Activated CD8-positive, alpha-beta T cell treated with anti-CD3 and anti-CD28 coated beads for 36 hours (primary cell): Measurements from ENCODE around the gene SIRT7. TPM values are rescaled to one million over a fixed set of nuclear protein-coding genes. Genes with fewer than 3 reads are reported as not detected.

Experiments
- ATAC-seq: fragments of 200-7000 bp; cut with Tn5 transposase; one replicate; pipeline ENCODE4 v1.10.0; 2021; ENCODE audit warnings: mild to moderate bottlenecking, moderate library complexity
- CTCF ChIA-PET: fragments of 350-600 bp; sonication (Branson Sonifier 250); formaldehyde crosslinking; loops from one replicate; lab custom pipeline; 2021; ENCODE audit warnings: antibody characterized with exemption; lab: Charles Lee
- POLR2A ChIA-PET: fragments of 350-600 bp; sonication (Branson Sonifier 250); formaldehyde crosslinking; loops from one replicate; lab custom pipeline; 2021; ENCODE audit warnings: antibody characterized with exemption; lab: Charles Lee
- DNase-seq: peaks from one replicate; pipeline ENCODE4 v3.0.0-alpha.2; 2020
- H3K27ac Mint-ChIP-seq: one replicate; pipeline ENCODE4 v1.8.0; 2021; ENCODE audit warnings: mild to moderate bottlenecking, mixed read lengths
- H3K27me3 Mint-ChIP-seq: one replicate; pipeline ENCODE4 v1.8.0; 2021; ENCODE audit warnings: mixed read lengths
- H3K36me3 Mint-ChIP-seq: one replicate; pipeline ENCODE4 v1.8.0; 2021; ENCODE audit warnings: low read depth, mixed read lengths
- H3K4me1 Mint-ChIP-seq: one replicate; pipeline ENCODE4 v1.8.0; 2021; ENCODE audit warnings: low read depth, mixed read lengths
- H3K4me3 Mint-ChIP-seq: one replicate; pipeline ENCODE4 v1.8.0; 2021; ENCODE audit warnings: mild to moderate bottlenecking, moderate library complexity, mixed read lengths
- H3K9me3 Mint-ChIP-seq: one replicate; pipeline ENCODE4 v1.8.0; 2021; ENCODE audit warnings: mixed read lengths
- intact Hi-C: fragments of 100-400 bp; cut with micrococcal nuclease; formaldehyde crosslinking; loops from one replicate; pipeline ENCODE4 v1.10.0; 2022
- total RNA-seq, 2 experiments: library from RNA; stranded (reverse); gene quantifications; one replicate each; pipeline ENCODE4 v1.2.3, GENCODE V29; 2021
- TF ChIP-seq, protein P1 (sequence below): fragments of 200-600 bp; IDR thresholded peaks from one replicate; pipeline ENCODE4 v1.8.0; 2022; ENCODE audit warnings: antibody characterized with exemption, mild to moderate bottlenecking

SIRT7 gene
- total RNA-seq, 2 experiments from 2014 or later: 28.1 to 32.0 TPM

DNA sequence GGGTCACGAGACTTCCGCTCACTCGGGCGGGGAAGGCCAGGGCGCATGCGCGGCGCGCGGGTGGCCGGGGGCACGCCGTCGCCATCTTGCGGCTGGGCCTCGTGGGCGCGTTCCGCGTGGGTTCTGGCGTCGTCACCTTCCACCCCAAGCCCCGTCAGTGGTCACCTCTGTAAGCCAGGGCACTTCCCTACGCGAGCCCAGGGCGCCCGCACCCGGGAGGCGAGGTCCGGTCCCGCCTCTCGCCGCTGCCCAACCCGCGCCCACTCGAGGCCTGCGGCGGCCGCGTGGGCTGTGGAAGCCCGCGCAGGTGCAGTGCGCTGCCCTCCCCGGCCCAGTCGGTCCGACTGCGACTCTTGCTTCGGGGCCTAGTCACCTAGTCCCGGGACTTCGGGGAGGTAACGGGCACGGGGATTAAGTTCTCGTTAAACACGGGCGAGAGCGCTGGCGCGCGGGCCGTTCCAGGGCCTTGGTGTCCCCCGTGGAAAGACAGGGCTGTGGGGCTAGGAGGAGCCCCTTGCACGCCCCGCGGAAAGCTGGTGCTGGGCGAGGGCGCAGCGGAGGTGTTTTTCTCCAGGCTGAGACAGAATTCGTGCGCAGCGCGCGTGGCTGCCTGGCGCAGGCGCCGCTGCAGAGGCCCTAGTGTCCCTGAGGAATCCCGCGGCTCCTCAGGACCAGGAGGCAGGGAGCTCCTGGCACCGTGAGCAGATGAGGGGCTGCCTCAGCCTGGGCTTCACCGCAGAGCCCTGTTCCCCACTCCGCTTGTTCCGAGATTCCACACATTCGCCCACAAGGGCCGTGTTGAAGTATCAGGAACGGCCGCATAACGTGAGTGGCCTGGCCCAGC, 46.4 kb downstream of the SIRT7 start:
- ATAC-seq (no peak), DNase-seq (peak; percentile 96)
- no peaks in the 10 kb centered on the region for H3K27me3 Mint-ChIP-seq
- H3K4me1 Mint-ChIP-seq: peaks cover 36% of the 10 kb centered on the region
- peak overlapping the region; percentile 84 for H3K4me3 Mint-ChIP-seq
- TF ChIP-seq, protein P1, sequence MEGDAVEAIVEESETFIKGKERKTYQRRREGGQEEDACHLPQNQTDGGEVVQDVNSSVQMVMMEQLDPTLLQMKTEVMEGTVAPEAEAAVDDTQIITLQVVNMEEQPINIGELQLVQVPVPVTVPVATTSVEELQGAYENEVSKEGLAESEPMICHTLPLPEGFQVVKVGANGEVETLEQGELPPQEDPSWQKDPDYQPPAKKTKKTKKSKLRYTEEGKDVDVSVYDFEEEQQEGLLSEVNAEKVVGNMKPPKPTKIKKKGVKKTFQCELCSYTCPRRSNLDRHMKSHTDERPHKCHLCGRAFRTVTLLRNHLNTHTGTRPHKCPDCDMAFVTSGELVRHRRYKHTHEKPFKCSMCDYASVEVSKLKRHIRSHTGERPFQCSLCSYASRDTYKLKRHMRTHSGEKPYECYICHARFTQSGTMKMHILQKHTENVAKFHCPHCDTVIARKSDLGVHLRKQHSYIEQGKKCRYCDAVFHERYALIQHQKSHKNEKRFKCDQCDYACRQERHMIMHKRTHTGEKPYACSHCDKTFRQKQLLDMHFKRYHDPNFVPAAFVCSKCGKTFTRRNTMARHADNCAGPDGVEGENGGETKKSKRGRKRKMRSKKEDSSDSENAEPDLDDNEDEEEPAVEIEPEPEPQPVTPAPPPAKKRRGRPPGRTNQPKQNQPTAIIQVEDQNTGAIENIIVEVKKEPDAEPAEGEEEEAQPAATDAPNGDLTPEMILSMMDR: no peak
- H3K9me3 Mint-ChIP-seq: no peaks in the 10 kb centered on the region
- ChIA-PET CTCF (interaction anchor here (1.0 to 1.4 kb wide), 2 partner anchors 46 to 133 kb away, joined by 3 to 4 read pairs; no protein-coding TSS in a partner anchor), POLR2A (interaction anchor here (0.6 to 7.3 kb wide), 25 partner anchors 9 to 206 kb away, joined by 3 to 73 read pairs (median 5); partner anchors contain the start of genes ALYREF, ANAPC11, DUS1L and MAFG)
- peak overlapping the region; percentile 94 for H3K27ac Mint-ChIP-seq
- H3K36me3 Mint-ChIP-seq: peaks cover 26% of the 10 kb centered on the region
- intact Hi-C loops: no loop called here

DNA sequence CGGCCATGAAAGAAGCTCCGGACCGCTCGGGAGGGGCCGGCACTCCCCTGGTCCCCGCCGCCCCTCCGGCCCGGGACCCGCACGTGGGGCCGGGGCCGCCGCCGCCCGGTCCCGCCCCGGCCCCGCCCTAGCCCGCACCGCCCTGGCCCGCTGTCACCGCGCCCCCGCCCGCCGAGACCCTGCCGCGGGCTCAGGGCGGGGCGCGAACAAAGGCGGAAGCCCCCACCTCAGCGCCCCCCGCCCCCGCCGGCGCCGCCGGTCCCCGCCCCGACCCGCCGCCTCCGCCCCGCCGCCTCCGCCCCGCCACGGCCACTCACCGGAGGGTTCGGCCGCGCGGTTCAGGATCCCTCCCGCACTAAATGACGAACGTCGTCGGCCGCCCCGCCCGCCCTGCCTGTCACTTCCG, 47.0 kb downstream of the SIRT7 start, which contains the start of gene ARHGDIA:
Gene ARHGDIA (minus strand): TSS at position 357 of the 406 bp plus-strand sequence. CDS start 1,407 bp downstream, outside the sequence.
- DNase-seq (no peak), ATAC-seq (peak; percentile 50)
- Mint-ChIP-seq H3K4me1 (peaks cover 39% of the 10 kb centered on the region), H3K4me3 (peak within 1 kb of the TSS; percentile 88), H3K9me3 (no peaks in the 10 kb centered on the region), H3K27me3 (no peaks in the 10 kb centered on the region), H3K36me3 (peaks cover 27% of the 10 kb centered on the region), H3K27ac (peak within 1 kb of the TSS; percentile 94)
- TF ChIP-seq, protein P1: no peak
- POLR2A ChIA-PET: interaction anchor here (0.6 to 7.3 kb wide), 16 partner anchors 11 to 206 kb away, joined by 3 to 73 read pairs (median 5); partner anchors contain the start of genes ALYREF, ANAPC11, DCXR and DUS1L
- CTCF ChIA-PET: interaction anchor here (1.0 to 2.2 kb wide), 4 partner anchors 9 to 167 kb away, joined by 3 to 10 read pairs (median 4); no protein-coding TSS in a partner anchor
- intact Hi-C loops: no loop called here

DNA sequence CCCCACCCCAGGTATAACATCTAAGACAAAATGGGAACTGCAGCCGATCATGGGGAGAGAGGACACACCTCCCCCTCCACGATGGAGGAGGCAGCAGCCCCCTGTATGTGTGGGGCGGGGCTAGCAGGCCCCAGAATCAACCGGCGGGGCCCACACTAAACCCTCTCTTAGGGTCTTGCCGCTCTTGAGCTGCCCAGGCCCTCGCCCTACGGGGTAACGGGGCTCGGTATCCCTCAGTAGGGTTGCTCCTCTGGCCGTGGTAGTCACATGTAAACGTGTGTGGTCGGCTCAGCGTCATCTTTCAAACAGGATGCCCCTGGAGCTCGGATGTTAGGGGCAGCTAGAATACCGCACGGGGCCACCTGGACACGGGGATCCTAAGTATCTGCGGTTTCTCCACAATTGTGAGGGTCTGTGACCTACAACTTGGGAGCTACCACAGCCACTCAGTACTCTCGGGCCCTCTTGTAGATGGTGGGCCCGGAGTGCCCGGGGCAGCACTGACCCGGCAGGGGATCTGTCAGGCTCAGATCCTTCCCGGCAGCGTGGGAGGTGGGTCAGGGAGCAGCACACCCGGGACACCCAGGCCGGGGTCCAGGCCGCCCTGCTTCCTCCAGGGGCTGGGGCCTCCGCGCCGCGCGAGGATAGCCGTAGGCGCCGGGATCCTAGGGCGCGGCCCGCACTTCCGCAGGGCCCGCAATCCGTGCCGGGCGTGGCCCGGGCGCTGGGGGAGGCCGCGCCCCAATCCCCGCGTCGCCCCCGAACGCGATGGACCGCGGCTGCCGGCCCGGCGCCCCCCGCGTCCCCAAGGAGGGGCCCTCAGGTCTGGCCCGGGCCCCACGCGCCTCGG, 47.6 kb downstream of the SIRT7 start:
- ChIA-PET CTCF (interaction anchor here (0.8 to 2.2 kb wide), 15 partner anchors 9 to 235 kb away, joined by 3 to 13 read pairs (median 4); partner anchors contain the start of genes CENPX, LRRC45 and PPP1R27), POLR2A (interaction anchor here (0.6 to 7.3 kb wide), 24 partner anchors 10 to 336 kb away, joined by 3 to 73 read pairs (median 5); partner anchors contain the start of genes ALYREF, ANAPC11, CCDC137 and DCXR)
- peaks cover 41% of the 10 kb centered on the region for H3K4me1 Mint-ChIP-seq
- H3K27me3 Mint-ChIP-seq: no peaks in the 10 kb centered on the region
- H3K4me3 Mint-ChIP-seq: peak overlapping the region; percentile 88
- intact Hi-C loops: no loop called here
- H3K36me3 Mint-ChIP-seq: peaks cover 31% of the 10 kb centered on the region
- TF ChIP-seq, protein P1: no peak
- ATAC-seq (peak; percentile 27), DNase-seq (peak; percentile 74)
- H3K27ac Mint-ChIP-seq: peak overlapping the region; percentile 92
- no peaks in the 10 kb centered on the region for H3K9me3 Mint-ChIP-seq

DNA sequence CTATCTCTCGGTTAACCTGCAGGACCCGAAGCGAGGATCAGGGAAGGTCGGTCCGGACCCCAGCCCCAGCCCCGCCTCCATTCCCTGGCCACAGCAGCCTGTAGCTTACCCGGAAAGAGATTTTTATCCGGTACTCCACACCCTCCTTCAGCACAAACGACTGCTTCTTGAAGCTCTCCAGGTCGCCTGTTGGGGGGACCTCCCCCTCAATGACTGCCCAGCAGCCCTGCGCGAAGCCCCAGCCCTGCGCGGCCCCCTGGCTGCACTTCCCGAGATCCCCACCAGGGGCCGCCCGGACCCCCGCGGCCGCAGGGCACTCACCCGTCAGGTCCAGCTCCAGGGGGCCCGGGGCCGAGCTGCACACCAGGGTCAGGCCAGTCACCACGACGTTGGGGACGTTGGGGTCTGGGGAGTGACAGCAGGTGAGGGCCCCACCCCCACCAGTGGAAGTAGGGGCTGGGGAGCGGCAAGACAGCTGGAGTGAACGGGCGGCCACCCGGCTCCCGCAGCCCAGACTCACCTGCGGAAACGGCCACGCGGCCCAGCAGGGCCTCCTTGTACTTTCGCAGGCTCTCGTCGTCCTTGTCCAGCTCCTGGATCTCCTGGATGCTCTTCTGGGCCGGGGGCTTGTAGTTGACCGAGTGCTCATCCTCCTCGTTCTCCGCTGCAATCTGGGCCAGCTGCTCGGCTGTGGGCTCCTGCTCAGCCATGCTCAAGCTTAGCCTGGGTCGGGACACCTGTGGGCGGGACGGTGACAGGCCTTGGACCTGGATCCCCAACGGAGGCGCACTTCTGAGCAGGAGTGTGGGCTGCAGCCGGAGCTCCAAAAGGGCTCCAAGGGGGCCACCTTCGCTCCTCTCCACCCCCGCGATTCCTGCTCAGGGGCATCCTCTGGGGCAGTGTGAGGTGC, 48.5 kb downstream of the SIRT7 start:
- intact Hi-C loops: no loop called here
- peaks cover 40% of the 10 kb centered on the region for H3K4me1 Mint-ChIP-seq
- H3K4me3 Mint-ChIP-seq: peak overlapping the region; percentile 88
- peaks cover 34% of the 10 kb centered on the region for H3K36me3 Mint-ChIP-seq
- no peaks in the 10 kb centered on the region for H3K27me3 Mint-ChIP-seq
- ChIA-PET CTCF (interaction anchor here (0.8 to 2.2 kb wide), 17 partner anchors 8 to 235 kb away, joined by 3 to 13 read pairs (median 4); partner anchors contain the start of genes ARL16, CENPX, HGS and LRRC45), POLR2A (interaction anchor here (0.7 to 7.3 kb wide), 19 partner anchors 9 to 336 kb away, joined by 3 to 73 read pairs (median 5); partner anchors contain the start of genes ALYREF, ANAPC11, CCDC137 and DCXR)
- H3K9me3 Mint-ChIP-seq: no peaks in the 10 kb centered on the region
- peak; percentile 59 for DNase-seq
- peak; percentile 19 for ATAC-seq
- TF ChIP-seq, protein P1: peak; percentile 100
- H3K27ac Mint-ChIP-seq: peak overlapping the region; percentile 92
